Neuron (in vitro differentiated cells): ENCODE data around the gene ANKRD55.
"Not testable (repeated sequence)": the region's sequence is repeated elsewhere in the genome, so short reads cannot be mapped to it uniquely, and the experiment has no call there.

Experiments used
- H2AFZ ChIP-seq: one replicate; pipeline ENCODE4 v1.6.1; 2013; ENCODE audit warnings: low read depth, mild to moderate bottlenecking, inconsistent platforms, low read length, moderate library complexity
- H3K27me3 ChIP-seq: one replicate; pipeline ENCODE4 v1.6.1; 2013; ENCODE audit warnings: low read length; ENCODE audit not compliant: insufficient read depth
- H3K36me3 ChIP-seq: one replicate; pipeline ENCODE4 v1.6.1; 2013; ENCODE audit warnings: low read length; ENCODE audit not compliant: insufficient read depth
- H3K4me1 ChIP-seq: one replicate; pipeline ENCODE4 v1.6.1; 2013; ENCODE audit warnings: low read length; ENCODE audit not compliant: insufficient read depth
- H3K4me3 ChIP-seq: 2 replicates; pipeline ENCODE4 v1.5.1; 2013; ENCODE audit warnings: mild to moderate bottlenecking, low read length, moderate library complexity
- H3K9me3 ChIP-seq: one replicate; pipeline ENCODE4 v1.6.1; 2013; ENCODE audit warnings: low read length

Gene ANKRD55

GRCh38 chr5:56233230-56233629 is at the start of gene ANKRD55:
ANKRD55 (minus strand) TSS chr5:56233330; CDS start chr5:56232913, 417 bp downstream.
- peaks cover 16% of the 10 kb centered on the region for H3K4me1 ChIP-seq
- H3K9me3 ChIP-seq = no peaks in the 10 kb centered on the region
- H3K36me3 ChIP-seq = no peaks in the 10 kb centered on the region
- H3K27me3 ChIP-seq = no peaks in the 10 kb centered on the region
- no peak within 1 kb of the TSS for H2AFZ ChIP-seq
- H3K4me3 ChIP-seq = no peak within 1 kb of the TSS

DNA sequence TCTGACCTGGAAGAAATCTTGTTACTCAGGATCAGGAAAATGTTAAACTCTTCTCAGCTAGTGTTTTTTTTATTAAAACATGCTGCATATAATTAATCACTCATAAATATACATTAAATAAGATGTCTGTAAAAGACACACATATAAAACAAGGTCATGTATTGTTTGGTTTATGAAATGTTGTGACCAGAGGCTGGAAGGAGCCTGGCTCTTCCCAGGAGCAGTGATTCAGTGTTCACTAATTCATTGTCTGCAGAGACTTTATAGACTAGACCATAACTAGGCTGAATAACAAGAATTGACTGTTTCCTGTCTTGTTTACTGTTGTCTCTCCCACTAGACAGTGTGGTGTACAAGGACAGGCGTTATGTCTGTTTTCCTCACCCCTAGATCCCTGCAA is 49.1 kb upstream of the ANKRD55 start:
- peaks cover 23% of the 10 kb centered on the region for H3K4me1 ChIP-seq
- no peaks in the 10 kb centered on the region for H3K27me3 ChIP-seq
- H2AFZ ChIP-seq = no peak overlapping the region
- H3K9me3 ChIP-seq = no peaks in the 10 kb centered on the region
- H3K36me3 ChIP-seq = no peaks in the 10 kb centered on the region
- no peak overlapping the region for H3K4me3 ChIP-seq

- Histone ChIP-seq H3K4me3 (no peak overlapping the region), H3K36me3 (no peaks in the 10 kb centered on the region), H3K27me3 (no peaks in the 10 kb centered on the region), H3K9me3 (no peaks in the 10 kb centered on the region), H2AFZ (no peak overlapping the region), H3K4me1 (peaks cover 23% of the 10 kb centered on the region)
These were observed 48.5 kb upstream of the ANKRD55 start for GRCh38 chr5:56281489-56282165.

DNA sequence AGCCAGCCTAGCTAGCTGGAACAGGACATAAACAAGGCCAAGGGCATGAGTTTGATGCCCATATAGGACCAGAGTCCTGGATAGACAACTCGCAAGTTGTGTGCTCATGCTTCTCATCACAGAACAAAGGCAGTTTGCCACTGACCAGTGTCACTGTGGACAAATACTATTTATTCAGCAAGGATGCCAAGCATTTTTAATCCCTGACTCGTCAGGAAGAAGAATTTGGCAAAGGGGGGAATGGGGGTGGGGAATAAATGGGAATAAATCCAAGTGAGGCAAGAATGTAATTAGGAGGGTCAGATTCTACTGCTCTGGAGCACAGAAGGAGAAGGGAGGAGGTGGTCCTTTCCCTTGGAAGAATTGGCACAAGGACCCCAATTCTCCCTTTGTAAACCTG is 46.8 kb upstream of the ANKRD55 start:
- no peaks in the 10 kb centered on the region for H3K9me3 ChIP-seq
- no peaks in the 10 kb centered on the region for H3K27me3 ChIP-seq
- H3K4me3 ChIP-seq = no peak overlapping the region
- no peak overlapping the region for H2AFZ ChIP-seq
- peaks cover 23% of the 10 kb centered on the region for H3K4me1 ChIP-seq
- no peaks in the 10 kb centered on the region for H3K36me3 ChIP-seq

- Histone ChIP-seq H3K27me3 (no peaks in the 10 kb centered on the region), H3K9me3 (no peaks in the 10 kb centered on the region), H3K4me1 (peaks cover 23% of the 10 kb centered on the region), H3K4me3 (no peak overlapping the region), H2AFZ (no peak overlapping the region), H3K36me3 (no peaks in the 10 kb centered on the region)
These were observed 46.2 kb upstream of the ANKRD55 start for GRCh38 chr5:56279291-56279690.

DNA sequence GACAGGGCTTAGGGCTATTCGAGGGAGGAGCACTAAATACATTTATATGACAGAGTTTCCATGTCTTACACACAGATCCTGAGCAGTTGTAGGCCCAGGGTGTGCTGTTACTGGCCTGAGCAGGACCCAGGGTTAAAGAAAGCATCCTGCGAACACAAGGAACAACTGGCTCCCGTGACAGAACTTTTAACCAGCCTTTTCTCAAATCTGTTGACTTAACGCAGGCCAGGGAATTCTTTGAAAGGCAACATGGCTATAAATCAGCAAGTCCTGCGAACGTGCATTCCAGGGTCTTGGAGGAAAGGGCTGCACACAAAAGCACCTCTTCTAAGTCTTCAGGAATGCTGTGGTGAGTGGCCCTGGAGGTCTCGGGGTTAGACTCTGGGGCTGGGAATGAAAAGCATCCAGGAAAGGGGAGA is 45.2 kb upstream of the ANKRD55 start:
- no peaks in the 10 kb centered on the region for H3K36me3 ChIP-seq

DNA sequence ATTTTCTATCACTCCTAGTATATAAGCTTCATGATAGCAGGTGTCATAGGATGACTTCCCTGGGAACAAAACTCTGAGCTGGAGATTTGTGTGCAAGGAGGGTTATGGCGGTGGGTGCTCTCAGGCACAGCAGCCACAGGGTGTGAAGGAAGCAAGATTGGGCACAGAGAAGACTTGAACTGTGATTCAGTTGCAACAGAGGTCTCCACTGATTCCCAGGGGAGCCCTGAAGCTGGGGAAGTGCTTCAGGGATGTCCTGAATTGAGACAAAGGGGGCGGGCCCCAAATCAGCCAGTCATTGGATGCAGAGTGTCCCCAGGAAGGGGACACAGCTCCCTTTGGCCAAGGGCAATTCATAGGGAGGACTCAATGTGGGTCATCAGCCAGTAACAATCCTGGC is 44.4 kb upstream of the ANKRD55 start:
- no peak overlapping the region for H3K4me3 ChIP-seq
- H2AFZ ChIP-seq = no peak overlapping the region
- no peaks in the 10 kb centered on the region for H3K9me3 ChIP-seq
- H3K36me3 ChIP-seq = no peaks in the 10 kb centered on the region
- no peaks in the 10 kb centered on the region for H3K27me3 ChIP-seq
- peaks cover 23% of the 10 kb centered on the region for H3K4me1 ChIP-seq

More for the DNA sequence above, 45.2 kb upstream of the ANKRD55 start:
- Histone ChIP-seq H3K27me3 (no peaks in the 10 kb centered on the region), H2AFZ (no peak overlapping the region), H3K9me3 (no peaks in the 10 kb centered on the region), H3K4me1 (peaks cover 23% of the 10 kb centered on the region), H3K4me3 (no peak overlapping the region)

- no peak overlapping the region for H2AFZ ChIP-seq
- H3K36me3 ChIP-seq = no peaks in the 10 kb centered on the region
- no peak overlapping the region for H3K4me3 ChIP-seq
- no peaks in the 10 kb centered on the region for H3K9me3 ChIP-seq
- no peaks in the 10 kb centered on the region for H3K27me3 ChIP-seq
- H3K4me1 ChIP-seq = peaks cover 7% of the 10 kb centered on the region
These were observed 40.3 kb upstream of the ANKRD55 start for GRCh38 chr5:56273376-56273955.

DNA sequence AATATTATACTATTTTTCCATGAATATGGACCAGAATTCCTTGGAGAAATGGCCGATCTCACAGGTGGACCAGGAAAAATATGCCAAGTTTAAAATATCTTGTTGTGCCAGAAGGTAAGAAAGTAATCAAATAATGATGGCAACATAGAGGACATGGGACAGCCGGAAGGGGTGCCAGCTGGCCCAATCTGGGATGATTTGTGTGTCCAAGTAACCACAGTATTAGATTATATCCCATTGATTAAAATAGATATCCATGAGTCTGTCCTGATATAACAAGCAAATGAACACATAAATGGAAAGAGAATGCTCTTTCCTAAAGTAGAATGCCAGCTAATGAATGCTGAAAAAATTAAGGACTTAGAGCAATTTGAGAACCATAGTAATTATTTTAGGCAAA is 39.6 kb upstream of the ANKRD55 start:
- Histone ChIP-seq H3K4me3 (no peak overlapping the region), H3K36me3 (no peaks in the 10 kb centered on the region), H3K4me1 (peaks cover under 1% of the 10 kb centered on the region), H3K9me3 (no peaks in the 10 kb centered on the region), H2AFZ (no peak overlapping the region), H3K27me3 (no peaks in the 10 kb centered on the region)

DNA sequence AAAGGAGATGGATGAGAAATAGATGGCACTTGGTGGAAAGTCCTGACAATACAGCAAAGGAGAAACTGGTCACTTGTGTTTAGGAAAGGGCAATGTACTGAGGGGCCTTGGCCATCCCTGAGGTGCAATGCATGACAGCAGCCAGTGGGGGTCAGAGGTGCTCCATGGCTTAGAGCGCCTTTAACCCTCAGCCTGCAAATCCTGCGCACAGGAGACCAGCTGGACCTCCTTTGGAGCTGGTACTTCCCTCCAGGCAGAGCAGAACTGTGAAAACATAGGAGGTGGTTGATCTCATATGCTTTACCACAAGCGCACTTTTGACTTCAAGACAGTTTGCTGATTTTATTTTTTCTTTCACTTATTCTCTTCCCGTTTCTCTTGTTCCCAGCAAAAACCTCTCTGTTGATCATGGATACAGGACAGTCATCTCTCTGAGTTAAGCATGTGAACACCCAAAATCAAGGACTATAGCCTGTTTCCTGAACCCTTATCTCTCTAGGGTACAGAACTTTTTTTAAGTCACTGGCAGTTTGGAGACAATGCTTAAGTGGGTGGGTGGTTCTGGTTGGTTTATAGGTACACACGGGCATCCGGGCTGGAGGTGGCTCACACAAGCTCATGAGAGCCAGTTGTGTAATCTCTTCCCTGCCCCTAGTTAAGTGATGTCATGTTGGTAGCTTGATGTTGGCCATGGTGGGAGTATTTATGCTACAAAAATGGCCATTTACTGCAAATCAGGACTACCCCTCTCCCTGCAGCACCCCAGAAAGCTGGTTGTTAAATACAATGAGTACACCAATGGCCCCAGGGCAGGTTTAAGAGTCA is 37.6 kb upstream of the ANKRD55 start:
- no peaks in the 10 kb centered on the region for H3K36me3 ChIP-seq
- no peaks in the 10 kb centered on the region for H3K9me3 ChIP-seq
- H3K27me3 ChIP-seq = no peaks in the 10 kb centered on the region
- H3K4me1 ChIP-seq = no peaks in the 10 kb centered on the region
- no peak overlapping the region for H2AFZ ChIP-seq
- H3K4me3 ChIP-seq = no peak overlapping the region

DNA sequence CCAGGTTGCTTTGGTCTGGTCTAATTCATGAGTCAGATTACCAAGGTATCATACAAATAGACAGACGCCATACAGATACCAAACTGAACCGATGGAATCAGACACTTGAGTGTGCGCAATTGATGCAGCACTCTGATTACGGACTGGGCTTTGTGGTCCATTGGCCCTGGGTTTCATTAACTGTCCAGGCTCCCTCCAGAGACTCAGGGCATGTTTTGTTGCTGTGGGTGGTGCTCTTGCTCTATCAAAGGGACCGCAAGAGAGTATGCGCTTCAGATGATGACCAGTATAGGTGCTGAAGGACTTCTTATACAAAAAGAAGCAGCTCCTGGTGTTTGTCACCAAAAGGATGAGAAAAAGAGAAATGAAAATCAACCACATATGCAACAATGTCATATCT is 36.9 kb upstream of the ANKRD55 start:
- no peaks in the 10 kb centered on the region for H3K36me3 ChIP-seq
- H3K9me3 ChIP-seq = no peaks in the 10 kb centered on the region
- H3K4me1 ChIP-seq = no peaks in the 10 kb centered on the region
- no peak overlapping the region for H3K4me3 ChIP-seq
- H2AFZ ChIP-seq = no peak overlapping the region
- no peaks in the 10 kb centered on the region for H3K27me3 ChIP-seq

GRCh38 chr5:56269216-56269927 is 36.2 kb upstream of the ANKRD55 start:
- Histone ChIP-seq H3K9me3 (no peaks in the 10 kb centered on the region), H3K4me3 (no peak overlapping the region), H3K4me1 (no peaks in the 10 kb centered on the region), H3K36me3 (no peaks in the 10 kb centered on the region), H3K27me3 (no peaks in the 10 kb centered on the region), H2AFZ (no peak overlapping the region)

GRCh38 chr5:56268707-56269106 is 35.6 kb upstream of the ANKRD55 start:
- H3K9me3 ChIP-seq, H3K36me3 ChIP-seq, H3K27me3 ChIP-seq, H3K4me1 ChIP-seq, H3K4me3 ChIP-seq, H2AFZ ChIP-seq: not testable (repeated sequence)
